ENCODE data around the gene IGSF21.

Gene IGSF21

GRCh38 chr1:18085387-18086074, 22.1 kb upstream of the IGSF21 start:
- ChIA-PET POLR2A (no interaction called here), CTCF (interaction anchor here (0.8 to 1.4 kb wide), 3 partner anchors 10 to 425 kb away, joined by 3 to 6 read pairs (median 5); no protein-coding TSS in a partner anchor)
- DNase-seq (ENCODE audit: extremely low spot score): no peak
- TF ChIP-seq CTCF (IDR thresholded peaks at IDR 0.05; ENCODE audit: control extremely low read depth, extremely low read depth, low read depth, missing control alignments): no peak

DNA sequence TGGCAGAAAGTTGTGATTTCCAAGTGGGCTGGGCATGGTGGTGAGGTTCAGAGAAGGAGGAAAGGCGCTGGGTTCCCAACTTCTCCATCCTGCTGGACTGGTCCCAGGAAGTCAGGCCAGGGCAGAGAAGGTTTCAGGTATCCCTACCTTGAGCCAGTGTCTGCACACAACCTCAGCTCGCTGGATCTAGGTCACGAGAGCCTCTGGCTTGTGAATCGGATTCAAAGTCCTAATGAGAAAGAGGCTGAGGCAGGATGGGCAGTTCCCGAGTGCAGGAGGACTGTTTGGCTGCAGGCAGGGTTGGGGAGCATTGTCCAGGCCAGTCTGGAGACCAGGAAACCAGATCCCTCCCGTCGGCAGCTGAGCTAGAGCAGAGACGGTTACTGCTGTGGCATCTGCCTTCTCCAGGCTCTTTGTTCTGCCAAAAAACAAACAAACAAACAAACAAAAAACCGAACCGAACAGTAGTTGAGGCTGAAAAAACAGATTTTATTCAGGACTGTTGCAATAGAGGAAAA, 19.5 kb upstream of the IGSF21 start:
- TF ChIP-seq CTCF (IDR thresholded peaks at IDR 0.05; ENCODE audit: control extremely low read depth, extremely low read depth, low read depth, missing control alignments): no peak
- ChIA-PET POLR2A (no interaction called here), CTCF (no interaction called here)
- DNase-seq (ENCODE audit: extremely low spot score): no peak

DNA sequence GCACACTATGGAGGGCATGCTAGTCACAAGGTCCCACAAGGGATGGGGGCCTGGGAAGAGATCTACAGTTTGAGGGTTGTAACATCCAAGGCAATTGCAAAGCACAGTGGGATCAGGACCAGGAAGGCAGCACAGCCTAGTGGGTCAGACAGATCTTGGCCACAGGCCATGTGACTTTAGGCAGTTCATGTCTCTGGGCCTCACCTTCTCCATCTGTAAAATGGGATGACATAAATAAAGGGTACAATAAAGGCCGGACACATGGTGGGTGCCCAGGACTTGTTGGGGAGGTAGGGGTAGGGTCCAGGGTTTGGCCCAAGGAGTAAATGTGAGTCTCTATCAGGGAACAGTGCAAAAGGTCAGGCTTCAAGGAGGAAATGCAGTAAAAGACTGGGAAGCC, 18.1 kb upstream of the IGSF21 start:
- ChIA-PET CTCF (no interaction called here), POLR2A (no interaction called here)
- DNase-seq (ENCODE audit: extremely low spot score): no peak
- TF ChIP-seq CTCF (IDR thresholded peaks at IDR 0.05; ENCODE audit: control extremely low read depth, extremely low read depth, low read depth, missing control alignments): no peak

- TF ChIP-seq CTCF (IDR thresholded peaks at IDR 0.05; ENCODE audit: control extremely low read depth, extremely low read depth, low read depth, missing control alignments): no peak
- no peak for DNase-seq (ENCODE audit: extremely low spot score)
- ChIA-PET POLR2A (no interaction called here), CTCF (interaction anchor here (1.7 kb wide), 1 partner anchor 10 kb away, joined by 7 read pairs; no protein-coding TSS in a partner anchor)
These were observed 17.0 kb upstream of the IGSF21 start for GRCh38 chr1:18090636-18091035.

GRCh38 chr1:18091660-18092446, 15.7 kb upstream of the IGSF21 start:
- CTCF ChIA-PET: interaction anchor here (1.7 kb wide), 1 partner anchor 9 kb away, joined by 7 read pairs; no protein-coding TSS in a partner anchor
- POLR2A ChIA-PET: no interaction called here
- DNase-seq (ENCODE audit: extremely low spot score): no peak
- no peak for TF ChIP-seq CTCF (IDR thresholded peaks at IDR 0.05; ENCODE audit: control extremely low read depth, extremely low read depth, low read depth, missing control alignments)

DNA sequence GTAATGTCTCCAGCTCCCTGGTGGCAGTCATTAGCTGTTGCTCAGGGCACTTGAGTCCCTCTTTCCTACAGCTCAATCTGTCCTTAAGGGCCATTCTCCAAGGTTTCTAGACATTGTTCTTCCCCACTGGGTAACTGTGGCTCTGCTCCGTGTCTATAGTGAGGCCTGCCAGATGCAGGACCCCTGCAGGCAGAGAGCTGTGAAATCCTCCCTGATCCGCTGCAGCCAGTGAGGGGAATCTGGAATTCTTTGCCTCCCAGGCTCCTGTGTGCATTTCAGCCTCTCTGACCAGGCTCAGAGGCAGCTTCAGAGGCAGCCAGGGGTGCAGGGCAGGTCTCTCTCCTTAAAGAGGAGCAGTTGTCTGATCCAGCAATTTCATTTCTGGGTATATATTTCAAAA, 14.4 kb upstream of the IGSF21 start:
- ChIA-PET POLR2A (no interaction called here), CTCF (interaction anchor here (0.7 kb wide), 2 partner anchors 9 to 10 kb away, joined by 3 read pairs; no protein-coding TSS in a partner anchor)
- no peak for DNase-seq (ENCODE audit: extremely low spot score)
- no peak for TF ChIP-seq CTCF (IDR thresholded peaks at IDR 0.05; ENCODE audit: control extremely low read depth, extremely low read depth, low read depth, missing control alignments)
